Astrocyte of the spinal cord (primary cell): Measurements from ENCODE around the gene ACE2.

ENCODE experiments used
- DNase-seq: peaks from one replicate; pipeline ENCODE4 v3.0.0; 2011; ENCODE audit warnings: low read depth, low spot score
- H3K4me3 ChIP-seq: 2 replicates; pipeline ENCODE4 v1.5.1; 2011; ENCODE audit warnings: low read depth, mild to moderate bottlenecking, low read length, moderate library complexity
- in situ Hi-C: cut with HindIII; loops from 2 replicates; pipeline ENCODE4 v1.10.0; 2017; ENCODE audit warnings: low sequenced_read_pairs
- TF ChIP-seq, protein P1 (sequence below): IDR thresholded peaks from 2 replicates; pipeline ENCODE4 v1.5.1; 2012; ENCODE audit warnings: low read depth, mild to moderate bottlenecking, low read length, inconsistent platforms

The ACE2 gene

DNA sequence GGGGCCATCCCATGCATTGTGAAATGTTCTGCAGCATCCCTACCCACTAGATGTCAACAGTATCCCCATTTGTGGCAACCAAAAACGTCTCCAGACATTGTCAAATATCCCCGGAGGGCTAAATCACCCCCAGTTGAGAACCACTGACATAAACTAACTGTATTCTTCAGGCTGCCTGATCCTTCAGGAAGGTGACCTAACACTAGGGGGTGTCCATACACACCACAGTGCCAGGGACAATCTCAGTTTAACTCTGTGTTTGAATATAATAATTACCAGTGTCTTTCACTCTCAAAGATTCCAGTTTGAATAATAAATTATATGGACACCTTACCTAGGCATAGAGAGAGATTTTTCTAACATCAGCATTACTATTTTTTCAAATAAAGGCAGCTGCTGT lies 6.4 kb downstream of the ACE2 start:
- TF ChIP-seq, protein P1, sequence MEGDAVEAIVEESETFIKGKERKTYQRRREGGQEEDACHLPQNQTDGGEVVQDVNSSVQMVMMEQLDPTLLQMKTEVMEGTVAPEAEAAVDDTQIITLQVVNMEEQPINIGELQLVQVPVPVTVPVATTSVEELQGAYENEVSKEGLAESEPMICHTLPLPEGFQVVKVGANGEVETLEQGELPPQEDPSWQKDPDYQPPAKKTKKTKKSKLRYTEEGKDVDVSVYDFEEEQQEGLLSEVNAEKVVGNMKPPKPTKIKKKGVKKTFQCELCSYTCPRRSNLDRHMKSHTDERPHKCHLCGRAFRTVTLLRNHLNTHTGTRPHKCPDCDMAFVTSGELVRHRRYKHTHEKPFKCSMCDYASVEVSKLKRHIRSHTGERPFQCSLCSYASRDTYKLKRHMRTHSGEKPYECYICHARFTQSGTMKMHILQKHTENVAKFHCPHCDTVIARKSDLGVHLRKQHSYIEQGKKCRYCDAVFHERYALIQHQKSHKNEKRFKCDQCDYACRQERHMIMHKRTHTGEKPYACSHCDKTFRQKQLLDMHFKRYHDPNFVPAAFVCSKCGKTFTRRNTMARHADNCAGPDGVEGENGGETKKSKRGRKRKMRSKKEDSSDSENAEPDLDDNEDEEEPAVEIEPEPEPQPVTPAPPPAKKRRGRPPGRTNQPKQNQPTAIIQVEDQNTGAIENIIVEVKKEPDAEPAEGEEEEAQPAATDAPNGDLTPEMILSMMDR = peak; percentile 3
- H3K4me3 ChIP-seq = no peak overlapping the region
- no peak for DNase-seq
- in situ Hi-C loops = no loop called here

GRCh38 chrX:15579778-15580747 lies 20.7 kb downstream of the ACE2 start:
- peak; percentile 14 for DNase-seq
- in situ Hi-C loops = no loop called here
- TF ChIP-seq, protein P1 = no peak
- no peak overlapping the region for H3K4me3 ChIP-seq

- in situ Hi-C loops = no loop called here
- TF ChIP-seq, protein P1 = no peak
- H3K4me3 ChIP-seq = no peak overlapping the region
- peak; percentile 7 for DNase-seq
Measured at GRCh38 chrX:15576019-15576418, 24.7 kb downstream of the ACE2 start.

GRCh38 chrX:15574017-15574416 lies 26.7 kb downstream of the ACE2 start:
- in situ Hi-C loops = no loop called here
- no peak overlapping the region for H3K4me3 ChIP-seq
- TF ChIP-seq, protein P1 = no peak
- DNase-seq = no peak

GRCh38 chrX:15570145-15570544 lies 30.6 kb downstream of the ACE2 start:
- in situ Hi-C loops = no loop called here
- no peak overlapping the region for H3K4me3 ChIP-seq

DNA sequence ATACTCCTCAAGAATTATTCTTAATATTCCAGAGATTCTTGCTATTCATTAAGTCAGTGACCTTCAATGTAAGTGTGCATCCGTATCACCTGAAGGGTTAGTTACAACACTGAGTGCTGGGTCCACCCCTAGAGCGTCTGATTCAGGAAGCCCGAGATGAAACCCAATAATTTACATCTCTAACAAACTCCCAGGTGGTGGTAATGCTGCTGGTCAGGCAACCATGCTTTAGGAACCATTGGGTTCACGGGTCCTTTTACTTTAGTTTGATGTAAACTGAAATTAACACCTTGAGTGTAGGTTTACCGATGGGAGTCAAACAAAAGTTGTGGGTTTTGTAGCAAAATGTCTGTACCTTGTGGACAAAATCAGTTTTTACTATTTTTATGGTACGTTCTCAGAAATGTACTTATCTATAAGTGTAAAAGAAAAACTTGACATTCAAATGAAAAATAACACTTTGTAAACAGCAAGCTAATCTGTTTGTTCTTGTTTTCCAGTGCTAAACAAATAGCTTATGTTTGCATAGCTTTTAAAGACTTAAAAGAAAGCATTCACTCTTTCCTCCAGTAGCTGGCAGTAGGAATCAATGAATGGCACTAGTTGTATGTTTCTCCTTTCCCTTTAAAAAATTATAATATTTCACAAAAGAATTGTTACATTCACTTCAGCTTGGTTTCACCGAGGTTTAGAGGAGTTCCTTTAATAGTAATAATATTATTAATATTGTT lies 32.7 kb downstream of the ACE2 start:
- no peak for DNase-seq
- H3K4me3 ChIP-seq = no peak overlapping the region
- TF ChIP-seq, protein P1 = peak; percentile 24
- in situ Hi-C loops = no loop called here

More at GRCh38 chrX:15570145-15570544, 30.6 kb downstream of the ACE2 start:
- TF ChIP-seq, protein P1 = no peak
- no peak for DNase-seq
